GM19468 (cell line): ENCODE measurements around the gene ERCC6L2.

Experiments used
- ATAC-seq: cut with Tn5 transposase; IDR thresholded peaks from one replicate; pipeline ENCODE4 v1.9.1; 2021; ENCODE audit warnings: mild to moderate bottlenecking, moderate library complexity, moderate number of reproducible peaks; ENCODE audit not compliant: unreplicated experiment; ENCODE audit errors: extremely low read depth

Gene ERCC6L2

GRCh38 chr9:96015876-96016686 lies 140.6 kb downstream of the ERCC6L2 start:
- no peak for ATAC-seq
